K562 (cell line): ENCODE data around the gene SERPINB2. TPM values are rescaled to one million over a fixed set of nuclear protein-coding genes. Genes with fewer than 3 reads are reported as not detected.

ENCODE experiments used
- ATAC-seq: fragments of 200-7000 bp; cut with Tn5 transposase; 3 replicates; pipeline ENCODE4 v1.9.1; 2020; ENCODE audit warnings: moderate library complexity
- BruUV-seq: library from RNA; stranded (reverse); fragments of 400-500 nt; replicated peaks from 2 replicates; lab custom pipeline; 2021; lab: Mats Ljungman, UMichigan
- CTCF ChIA-PET: fragments of 300-600 bp; formaldehyde crosslinking; extraction: SDS; loops from one replicate; lab custom pipeline; 2021; ENCODE audit warnings: low intra/inter-chr PET ratio; lab: Yijun Ruan, JAX
- POLR2A ChIA-PET: fragments of 300-600, 350-650 bp; sonication (Branson Sonifier 250); formaldehyde crosslinking; extraction: SDS; loops from one replicate; lab custom pipeline; 2021; ENCODE audit warnings: antibody characterized with exemption, inconsistent platforms; lab: Yijun Ruan, JAX
- DNase-seq, 4 experiments: peaks; one replicate each; pipeline versions ENCODE4 v3.0.0 to v3.0.0-alpha.2; 2011 to 2018; ENCODE audit warnings: low spot score in 3 of 4, mixed read lengths in 3 of 4; ENCODE audit errors: extremely low read depth in 1 of 4
- FAIRE-seq: peaks from 2 replicates; lab custom pipeline; 2011; peaks lifted over from hg19 to GRCh38; lab: Jason Lieb, UNC
- H2AFZ ChIP-seq: 2 replicates; pipeline ENCODE4 v1.6.0; 2011; ENCODE audit warnings: low read depth, low read length, control low read depth, inconsistent platforms
- H3K27ac ChIP-seq: fragments of 200-600 bp; 3 replicates; pipeline ENCODE4 v1.8.0; 2011; ENCODE audit warnings: low read depth, mild to moderate bottlenecking, control low read depth, inconsistent platforms, low read length, moderate library complexity, mixed read lengths; ENCODE audit errors: extremely low read depth
- H3K27me3 ChIP-seq, 2 experiments: fragments of 300-600 bp in 1 of 2; 2 replicates in 1 of 2; 3 replicates in 1 of 2; pipeline versions ENCODE4 v1.6.0 to v1.8.0; 2011; ENCODE audit warnings: inconsistent platforms in 2 of 2, low read length in 2 of 2, mild to moderate bottlenecking in 1 of 2, mixed read lengths in 1 of 2, moderate library complexity in 1 of 2; ENCODE audit not compliant: control insufficient read depth in 2 of 2, insufficient read depth in 2 of 2
- H3K36me3 ChIP-seq: fragments of 300-600 bp; 3 replicates; pipeline ENCODE4 v1.8.0; 2011; ENCODE audit warnings: mild to moderate bottlenecking, low read length, inconsistent platforms; ENCODE audit not compliant: control insufficient read depth, insufficient read depth
- H3K4me1 ChIP-seq, 2 experiments: fragments of 200-600 bp in 1 of 2; replicated peaks in 1 of 2; 2 replicates in 1 of 2; 3 replicates in 1 of 2; pipeline versions ENCODE4 v1.5.1 to v1.8.0; 2011; ENCODE audit warnings: inconsistent platforms in 2 of 2, low read length in 2 of 2, mild to moderate bottlenecking in 1 of 2, mixed read lengths in 1 of 2, moderate library complexity in 1 of 2; ENCODE audit not compliant: control insufficient read depth in 2 of 2, insufficient read depth in 2 of 2
- H3K4me2 ChIP-seq: 2 replicates; pipeline ENCODE4 v1.6.1; 2011; ENCODE audit warnings: low read length, control low read depth, inconsistent platforms, mixed read lengths; ENCODE audit not compliant: insufficient read depth
- H3K4me3 ChIP-seq: fragments of 200-600 bp; sonication (generic), shearing (Covaris generic); 2 replicates; pipeline ENCODE4 v1.5.1; 2016; ENCODE audit warnings: control low read depth, inconsistent platforms
- H3K79me2 ChIP-seq: fragments of 200-600 bp; 3 replicates; pipeline ENCODE4 v1.8.0; 2011; ENCODE audit warnings: low read length, inconsistent platforms; ENCODE audit not compliant: control insufficient read depth, insufficient read depth
- H3K9ac ChIP-seq, 2 experiments: 2 replicates each; pipeline versions ENCODE4 v1.6.0 to v1.6.1; 2011; ENCODE audit warnings: low read depth in 2 of 2, low read length in 2 of 2, control low read depth in 1 of 2, inconsistent platforms in 1 of 2, mild to moderate bottlenecking in 1 of 2, mixed read lengths in 1 of 2; ENCODE audit not compliant: insufficient read depth in 1 of 2
- H3K9me1 ChIP-seq: one replicate; pipeline ENCODE4 v1.6.0; 2011; ENCODE audit warnings: inconsistent platforms, mild to moderate bottlenecking, low read length, moderate library complexity; ENCODE audit not compliant: control insufficient read depth, insufficient read depth
- H3K9me3 ChIP-seq: replicated peaks from 2 replicates; pipeline ENCODE4 v1.5.1; 2011; ENCODE audit warnings: low read depth, low read length, inconsistent platforms; ENCODE audit not compliant: control insufficient read depth, insufficient read depth
- H4K20me1 ChIP-seq: replicated peaks from 2 replicates; pipeline ENCODE4 v1.6.1; 2011; ENCODE audit warnings: low read length, inconsistent platforms, mixed read lengths; ENCODE audit not compliant: control insufficient read depth, insufficient read depth
- CBFA2T3 ChIP-seq: fragments of 450-650 bp; IDR thresholded peaks from 2 replicates; pipeline ENCODE4 v1.6.1; 2017
- CGGBP1 ChIP-seq: fragments of 250-450 bp; sonication (Bioruptor Pico); IDR thresholded peaks from 2 replicates; pipeline ENCODE4 v1.9.0; 2021; ENCODE audit warnings: mild to moderate bottlenecking
- FUS ChIP-seq: fragments of 200-400 bp; formaldehyde crosslinking; optimal IDR thresholded peaks from 2 replicates; pipeline ENCODE3; 2017; ENCODE audit warnings: low read depth, low read length
- HIVEP1 ChIP-seq: fragments of 250-450 bp; sonication (Bioruptor Pico); IDR thresholded peaks from 2 replicates; pipeline ENCODE4 v1.4.0; 2020; ENCODE audit warnings: mild to moderate bottlenecking
- IRF9 ChIP-seq: fragments of 450-650 bp; IDR thresholded peaks from 2 replicates; pipeline ENCODE4 v1.6.1; 2016; ENCODE audit warnings: missing biosample characterization, missing genetic modification characterization
- MYC ChIP-seq, 2 experiments: fragments of 250-450 bp in 1 of 2; sonication (Bioruptor Pico) in 1 of 2; IDR thresholded peaks; 2 replicates each; pipeline versions ENCODE4 v1.5.1 to v1.6.1; 2012 to 2021; ENCODE audit warnings: low read depth in 2 of 2, borderline replicate concordance in 1 of 2, improper control_type of control experiment in 1 of 2, low read length in 1 of 2, mild to moderate bottlenecking in 1 of 2, moderate library complexity in 1 of 2
- MYNN ChIP-seq, 2 experiments: sonication (generic); formaldehyde crosslinking in 1 of 2; IDR thresholded peaks; 2 replicates each; pipeline versions ENCODE4 v1.5.0 to v1.6.1; 2016 to 2020; ENCODE audit warnings: antibody characterized with exemption in 1 of 2, missing genetic modification reagents in 1 of 2
- PCBP1 ChIP-seq: fragments of 200-400 bp; formaldehyde crosslinking; IDR thresholded peaks from 2 replicates; pipeline ENCODE4 v1.6.1; 2018; ENCODE audit warnings: mild to moderate bottlenecking, low read depth, low read length; ENCODE audit not compliant: poor library complexity, severe bottlenecking
- PRDM10 ChIP-seq: fragments of 450-650 bp; IDR thresholded peaks from 2 replicates; pipeline ENCODE4 v1.6.1; 2018; ENCODE audit not compliant: partially characterized antibody
- TCF15 ChIP-seq: fragments of 250-450 bp; sonication (Bioruptor Pico); IDR thresholded peaks from 2 replicates; pipeline ENCODE4 v1.8.0; 2022; ENCODE audit warnings: moderate library complexity, mild to moderate bottlenecking, inconsistent platforms
- TEAD1 ChIP-seq, 2 experiments: fragments of 450-650 bp in 1 of 2; sonication (generic) in 1 of 2; formaldehyde crosslinking; IDR thresholded peaks; 2 replicates each; pipeline versions ENCODE4 v1.4.0 to v1.8.0; 2020 to 2022; ENCODE audit warnings: mild to moderate bottlenecking in 2 of 2, missing genetic modification reagents in 1 of 2
- ZBTB2 ChIP-seq: fragments of 450-650 bp; IDR thresholded peaks from 2 replicates; pipeline ENCODE4 v1.6.1; 2016; ENCODE audit warnings: antibody characterized with exemption
- ZNF174 ChIP-seq: fragments of 250-450 bp; sonication (Bioruptor Pico); IDR thresholded peaks from 2 replicates; pipeline ENCODE4 v1.4.0; 2020; ENCODE audit warnings: mild to moderate bottlenecking
- ZNF586 ChIP-seq: fragments of 450-650 bp; formaldehyde crosslinking; conservative IDR thresholded peaks from 2 replicates; pipeline ENCODE4 v1.4.0; 2020; ENCODE audit warnings: mild to moderate bottlenecking, moderate library complexity
- in situ Hi-C: fragments of 300-500 bp; cut with MboI; formaldehyde crosslinking; loops from 4 replicates; pipeline ENCODE4 v1.15.0; 2018; ENCODE audit warnings: inconsistent platforms, mixed read lengths
- intact Hi-C: fragments of 100-400 bp; cut with micrococcal nuclease; formaldehyde crosslinking; loops from 2 replicates; pipeline ENCODE4 v1.14.2; 2022
- polyA plus RNA-seq, 8 experiments: library from polyadenylated mRNA; depleted of rRNA in 4 of 8; stranded (reverse) in 5 of 8; unstranded in 3 of 8; fragments of >200 nt; fragmentation: Nextera tagmentation in 2 of 8; fragmentation: Illumina TruSeq in 1 of 8; extraction: Ambion mirVana in 2 of 8; extraction: Trizol in 1 of 8; gene quantifications; 2 replicates each; pipeline versions ENCODE4 v1.2.1 to v1.2.3, GENCODE V29; 2011 to 2014; ENCODE audit warnings: inconsistent platforms in 1 of 8, missing spikeins in 1 of 8
- total RNA-seq, 7 experiments: library from RNA; depleted of rRNA in 6 of 7; stranded (reverse); fragments of >200 nt in 6 of 7; fragmentation: Illumina TruSeq in 2 of 7; extraction: Trizol in 2 of 7; gene quantifications; 2 replicates each; pipeline versions ENCODE4 v1.2.1 to v1.2.3, GENCODE V29; 2011 to 2021; ENCODE audit warnings: low replicate concordance in 1 of 7

SERPINB2 gene
- total and polyA plus RNA-seq, 9 of the 15 experiments (the other 6 are each of a cell fraction or from before 2014, with no cell fraction given): 0.03 to 0.13 (median 0.09) TPM; not detected in 5

- TF ChIP-seq IRF9 (tag) (no peak), ZNF586 (CRISPR knock-in tag) (no peak), CGGBP1 (CRISPR knock-in tag) (no peak)
Measured at GRCh38 chr18:63871836-63872235, 15.7 kb upstream of the SERPINB2 start (continued).

- CTCF ChIA-PET: no interaction called here
- no peak for FAIRE-seq
- in situ Hi-C loops: no loop called here
Measured at GRCh38 chr18:63872586-63872985, 14.9 kb upstream of the SERPINB2 start.

More at GRCh38 chr18:63872586-63872985, 14.9 kb upstream of the SERPINB2 start:
- H3K27me3 ChIP-seq: no peaks in the 10 kb centered on the region
- H3K9ac ChIP-seq: no peak overlapping the region
- intact Hi-C loops: no loop called here
- no peaks in the 10 kb centered on the region for H3K79me2 ChIP-seq
- H3K9me1 ChIP-seq: no peaks in the 10 kb centered on the region
- H3K4me2 ChIP-seq: no peak overlapping the region
- ATAC-seq (no peak), DNase-seq (no peak)
- no peaks in the 10 kb centered on the region for H3K36me3 ChIP-seq
- no peak overlapping the region for H3K27ac ChIP-seq
- no peaks in the 10 kb centered on the region for H3K4me1 ChIP-seq
- H3K9me3 ChIP-seq: no peaks in the 10 kb centered on the region
- no peak overlapping the region for H3K4me3 ChIP-seq
- no peaks in the 10 kb centered on the region for H4K20me1 ChIP-seq
- no peak overlapping the region for H2AFZ ChIP-seq
- TF ChIP-seq ZNF174 (CRISPR knock-in tag) (no peak), PRDM10 (no peak), TEAD1 (CRISPR knock-in tag; IDR thresholded peaks at IDR 0.05) (no peak), MYC (IDR thresholded peaks at IDR 0.05; ENCODE audit: low read depth, low read length) (no peak), MYC (CRISPR knock-in tag; IDR thresholded peaks at IDR 0.05; ENCODE audit: borderline replicate concordance, low read depth) (no peak), FUS (no peak), HIVEP1 (CRISPR knock-in tag) (no peak), MYNN (IDR thresholded peaks at IDR 0.05) (no peak), MYNN (CRISPR knock-in tag; IDR thresholded peaks at IDR 0.05) (no peak), ZBTB2 (no peak), CBFA2T3 (no peak), PCBP1 (no peak), TCF15 (CRISPR knock-in tag) (no peak)
- POLR2A ChIA-PET: no interaction called here
- BruUV-seq: no TSS peak
